Liver (tissue), 3 donors: Measurements from ENCODE around the gene HEG1.

Source experiments
- EGR1 ChIP-seq, 2 donors: IDR thresholded peaks; 2 replicates each; pipeline ENCODE4 v1.6.1; 2016 to 2018; ENCODE audit warnings: antibody characterized with exemption in 2 of 2, low read depth in 2 of 2
- FOXA1 ChIP-seq: IDR thresholded peaks from 2 replicates; pipeline ENCODE4 v1.6.1; 2016; ENCODE audit warnings: antibody characterized with exemption
- JUND ChIP-seq, 2 donors: IDR thresholded peaks; 2 replicates each; pipeline ENCODE4 v1.6.1; 2016; ENCODE audit warnings: antibody characterized with exemption in 2 of 2
- RAD21 ChIP-seq, 2 donors: IDR thresholded peaks; 2 replicates each; pipeline ENCODE4 v1.6.1; 2016; ENCODE audit warnings: antibody characterized with exemption in 2 of 2, mild to moderate bottlenecking in 2 of 2
- RXRA ChIP-seq, 2 donors: IDR thresholded peaks; 2 replicates each; pipeline ENCODE4 v1.6.1; 2017 to 2018; ENCODE audit warnings: antibody characterized with exemption in 2 of 2, mild to moderate bottlenecking in 1 of 2
- SP1 ChIP-seq: IDR thresholded peaks from 2 replicates; pipeline ENCODE4 v1.6.1; 2018; ENCODE audit warnings: antibody characterized with exemption, mild to moderate bottlenecking
- TAF1 ChIP-seq: conservative IDR thresholded peaks from 2 replicates; pipeline ENCODE4 v1.6.1; 2016; ENCODE audit warnings: antibody characterized with exemption, mild to moderate bottlenecking
- YY1 ChIP-seq: IDR thresholded peaks from 2 replicates; pipeline ENCODE4 v1.6.1; 2016; ENCODE audit warnings: antibody characterized with exemption, mild to moderate bottlenecking
- TF ChIP-seq, protein P1 (sequence below): fragments of 150-350 bp; IDR thresholded peaks from 2 replicates; pipeline ENCODE4 v1.5.1; 2017; ENCODE audit warnings: improper control_type of control experiment, low read depth, low read length; ENCODE audit not compliant: missing input control
- TF ChIP-seq, protein P2 (sequence below): IDR thresholded peaks from 2 replicates; pipeline ENCODE4 v1.6.1; 2016; ENCODE audit warnings: antibody characterized with exemption, mild to moderate bottlenecking
- TF ChIP-seq, protein P3 (sequence below): IDR thresholded peaks from 2 replicates; pipeline ENCODE4 v1.6.1; 2016; ENCODE audit warnings: antibody characterized with exemption
- TF ChIP-seq, protein P4 (sequence below): IDR thresholded peaks from 2 replicates; pipeline ENCODE4 v1.6.1; 2016; ENCODE audit warnings: antibody characterized with exemption
- donor health status: healthy.
- donor health status: healthy.

DNA sequence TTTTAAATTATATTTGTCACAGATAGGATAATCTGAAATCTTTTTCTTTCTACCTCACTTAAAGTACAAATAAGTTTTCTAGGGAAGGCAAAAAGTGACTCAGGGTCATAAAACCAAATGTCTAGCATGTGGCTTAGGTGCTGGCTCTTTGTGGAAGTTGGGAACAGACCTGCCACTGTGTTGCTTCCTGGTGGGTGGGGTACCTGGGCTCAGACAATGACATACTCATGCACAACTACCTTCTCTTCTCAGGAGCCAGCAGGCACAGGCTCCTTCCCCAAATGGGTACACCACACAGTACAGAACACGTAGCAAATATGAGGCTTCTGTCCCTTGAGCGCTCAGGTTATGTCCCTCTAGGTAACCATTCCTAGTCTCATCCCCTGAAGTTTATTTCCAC lies 81.1 kb downstream of the HEG1 start:
- no peak for TF ChIP-seq SP1
- no peak for TF ChIP-seq TAF1
- TF ChIP-seq, protein P1, sequence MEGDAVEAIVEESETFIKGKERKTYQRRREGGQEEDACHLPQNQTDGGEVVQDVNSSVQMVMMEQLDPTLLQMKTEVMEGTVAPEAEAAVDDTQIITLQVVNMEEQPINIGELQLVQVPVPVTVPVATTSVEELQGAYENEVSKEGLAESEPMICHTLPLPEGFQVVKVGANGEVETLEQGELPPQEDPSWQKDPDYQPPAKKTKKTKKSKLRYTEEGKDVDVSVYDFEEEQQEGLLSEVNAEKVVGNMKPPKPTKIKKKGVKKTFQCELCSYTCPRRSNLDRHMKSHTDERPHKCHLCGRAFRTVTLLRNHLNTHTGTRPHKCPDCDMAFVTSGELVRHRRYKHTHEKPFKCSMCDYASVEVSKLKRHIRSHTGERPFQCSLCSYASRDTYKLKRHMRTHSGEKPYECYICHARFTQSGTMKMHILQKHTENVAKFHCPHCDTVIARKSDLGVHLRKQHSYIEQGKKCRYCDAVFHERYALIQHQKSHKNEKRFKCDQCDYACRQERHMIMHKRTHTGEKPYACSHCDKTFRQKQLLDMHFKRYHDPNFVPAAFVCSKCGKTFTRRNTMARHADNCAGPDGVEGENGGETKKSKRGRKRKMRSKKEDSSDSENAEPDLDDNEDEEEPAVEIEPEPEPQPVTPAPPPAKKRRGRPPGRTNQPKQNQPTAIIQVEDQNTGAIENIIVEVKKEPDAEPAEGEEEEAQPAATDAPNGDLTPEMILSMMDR, result no peak
- TF ChIP-seq FOXA1, result no peak
- TF ChIP-seq JUND (IDR thresholded peaks at IDR 0.05), result no peak
- no peak for TF ChIP-seq RAD21 (IDR thresholded peaks at IDR 0.05)
- TF ChIP-seq, protein P2, sequence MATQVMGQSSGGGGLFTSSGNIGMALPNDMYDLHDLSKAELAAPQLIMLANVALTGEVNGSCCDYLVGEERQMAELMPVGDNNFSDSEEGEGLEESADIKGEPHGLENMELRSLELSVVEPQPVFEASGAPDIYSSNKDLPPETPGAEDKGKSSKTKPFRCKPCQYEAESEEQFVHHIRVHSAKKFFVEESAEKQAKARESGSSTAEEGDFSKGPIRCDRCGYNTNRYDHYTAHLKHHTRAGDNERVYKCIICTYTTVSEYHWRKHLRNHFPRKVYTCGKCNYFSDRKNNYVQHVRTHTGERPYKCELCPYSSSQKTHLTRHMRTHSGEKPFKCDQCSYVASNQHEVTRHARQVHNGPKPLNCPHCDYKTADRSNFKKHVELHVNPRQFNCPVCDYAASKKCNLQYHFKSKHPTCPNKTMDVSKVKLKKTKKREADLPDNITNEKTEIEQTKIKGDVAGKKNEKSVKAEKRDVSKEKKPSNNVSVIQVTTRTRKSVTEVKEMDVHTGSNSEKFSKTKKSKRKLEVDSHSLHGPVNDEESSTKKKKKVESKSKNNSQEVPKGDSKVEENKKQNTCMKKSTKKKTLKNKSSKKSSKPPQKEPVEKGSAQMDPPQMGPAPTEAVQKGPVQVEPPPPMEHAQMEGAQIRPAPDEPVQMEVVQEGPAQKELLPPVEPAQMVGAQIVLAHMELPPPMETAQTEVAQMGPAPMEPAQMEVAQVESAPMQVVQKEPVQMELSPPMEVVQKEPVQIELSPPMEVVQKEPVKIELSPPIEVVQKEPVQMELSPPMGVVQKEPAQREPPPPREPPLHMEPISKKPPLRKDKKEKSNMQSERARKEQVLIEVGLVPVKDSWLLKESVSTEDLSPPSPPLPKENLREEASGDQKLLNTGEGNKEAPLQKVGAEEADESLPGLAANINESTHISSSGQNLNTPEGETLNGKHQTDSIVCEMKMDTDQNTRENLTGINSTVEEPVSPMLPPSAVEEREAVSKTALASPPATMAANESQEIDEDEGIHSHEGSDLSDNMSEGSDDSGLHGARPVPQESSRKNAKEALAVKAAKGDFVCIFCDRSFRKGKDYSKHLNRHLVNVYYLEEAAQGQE, result no peak
- TF ChIP-seq YY1, result no peak
- no peak for TF ChIP-seq EGR1 (IDR thresholded peaks at IDR 0.05; ENCODE audit: low read depth in 2 of 2)
- TF ChIP-seq, protein P3, sequence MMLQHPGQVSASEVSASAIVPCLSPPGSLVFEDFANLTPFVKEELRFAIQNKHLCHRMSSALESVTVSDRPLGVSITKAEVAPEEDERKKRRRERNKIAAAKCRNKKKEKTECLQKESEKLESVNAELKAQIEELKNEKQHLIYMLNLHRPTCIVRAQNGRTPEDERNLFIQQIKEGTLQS, result no peak
- TF ChIP-seq RXRA (IDR thresholded peaks at IDR 0.05), result no peak
- TF ChIP-seq, protein P4, sequence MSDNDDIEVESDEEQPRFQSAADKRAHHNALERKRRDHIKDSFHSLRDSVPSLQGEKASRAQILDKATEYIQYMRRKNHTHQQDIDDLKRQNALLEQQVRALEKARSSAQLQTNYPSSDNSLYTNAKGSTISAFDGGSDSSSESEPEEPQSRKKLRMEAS, result no peak
